GM19372 (cell line): ENCODE results near the gene VAMP3.

Experiments used
- ATAC-seq: cut with Tn5 transposase; IDR thresholded peaks from one replicate; pipeline ENCODE4 v1.9.1; 2021; ENCODE audit warnings: mild to moderate bottlenecking, low read depth, moderate library complexity; ENCODE audit not compliant: unreplicated experiment

Gene VAMP3

DNA sequence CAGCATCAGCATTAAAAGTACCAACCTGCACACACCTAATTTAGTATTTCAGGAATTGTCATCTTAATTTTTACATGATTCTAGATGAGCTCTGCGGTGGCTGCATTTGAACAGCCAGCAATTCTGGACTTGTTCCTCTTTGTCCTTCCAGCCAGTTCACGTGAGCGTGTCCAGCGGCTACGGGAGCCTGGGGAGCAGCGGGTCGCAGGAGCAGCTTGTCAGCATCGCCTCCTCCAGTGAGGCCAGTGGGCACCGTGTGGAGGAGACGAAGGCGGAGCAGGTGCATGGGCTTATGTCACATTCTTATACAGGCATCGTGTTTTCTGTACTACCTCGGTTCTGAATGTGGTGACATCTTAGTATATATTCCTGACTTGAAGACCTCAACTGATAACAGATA is 38.6 kb downstream of the VAMP3 start:
- no peak for ATAC-seq

DNA sequence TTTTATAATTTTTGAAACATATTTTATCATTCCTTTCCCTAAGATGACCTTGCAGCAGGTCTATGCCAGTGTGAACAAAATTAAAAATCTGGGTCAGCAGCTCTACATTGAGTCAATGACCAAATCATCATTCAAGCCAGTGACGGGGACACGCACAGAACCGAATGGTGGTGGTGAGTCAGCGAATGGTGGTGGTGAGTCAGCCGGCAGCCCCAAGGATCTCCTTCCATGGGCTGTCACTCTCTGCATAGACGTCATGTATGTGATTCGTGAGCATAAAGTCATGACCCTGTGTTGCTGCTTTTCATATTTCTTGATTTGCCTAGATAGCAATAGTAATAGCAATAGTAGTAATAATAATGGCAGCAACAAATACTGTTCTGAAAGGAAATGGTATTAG is 39.3 kb downstream of the VAMP3 start:
- no peak for ATAC-seq

GRCh38 chr1:7811476-7811875 is 40.4 kb downstream of the VAMP3 start:
- ATAC-seq, result no peak

- no peak for ATAC-seq
These were observed 42.7 kb downstream of the VAMP3 start for GRCh38 chr1:7813677-7814373.

GRCh38 chr1:7821282-7821681 is 50.2 kb downstream of the VAMP3 start:
- no peak for ATAC-seq

DNA sequence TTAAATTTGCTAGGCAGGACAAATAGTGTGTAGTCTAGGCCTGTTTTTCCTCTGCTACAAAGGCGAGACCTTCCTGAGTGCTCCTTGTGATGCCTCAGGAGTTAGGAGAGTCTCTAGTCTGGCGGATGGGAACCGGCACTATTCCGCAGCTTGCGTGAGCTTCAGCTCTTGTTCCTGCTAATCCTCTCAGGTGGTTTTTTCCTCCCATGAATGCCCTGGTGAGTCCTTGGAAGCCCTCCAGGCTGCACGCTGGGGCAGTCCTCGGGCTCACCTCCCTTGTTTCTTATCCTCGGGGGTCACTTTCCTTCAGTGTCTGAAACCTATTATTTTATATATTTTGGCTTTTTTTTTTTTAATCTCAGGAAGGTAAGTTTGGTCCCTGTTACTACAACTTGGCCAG is 53.6 kb downstream of the VAMP3 start:
- no peak for ATAC-seq

- ATAC-seq, result no peak
These were observed 55.3 kb downstream of the VAMP3 start for GRCh38 chr1:7826363-7826762.

- no peak for ATAC-seq
These were observed 56.2 kb downstream of the VAMP3 start for GRCh38 chr1:7827126-7827955.
